ENCODE results near the gene ACACA. TPM values are rescaled to one million over a fixed set of nuclear protein-coding genes. Genes with fewer than 3 reads are reported as not detected.
A peak's percentile ranks its signal among the peaks of the same experiment; 100 is the strongest.

The ACACA gene
- total RNA-seq, 2 experiments from 2014 or later: 58.2 to 64.4 TPM

DNA sequence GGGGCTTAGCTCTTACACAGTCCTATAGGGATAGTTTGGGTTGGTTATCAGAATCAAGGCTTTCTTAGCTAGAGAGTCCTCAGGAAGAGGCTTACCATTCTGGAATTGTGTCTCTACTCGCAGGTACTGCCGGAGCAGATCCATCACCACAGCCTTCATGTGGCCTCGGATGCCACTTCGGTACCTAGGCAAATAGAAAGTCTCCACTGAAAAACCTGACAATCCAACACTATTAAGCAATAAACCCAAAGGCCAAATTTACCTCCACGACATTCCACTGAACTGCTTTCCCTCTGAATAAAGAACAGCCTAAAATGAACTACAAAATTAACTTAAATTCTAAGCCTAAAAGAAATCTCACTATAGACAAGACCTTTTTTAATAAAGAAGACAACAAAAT lies 166.3 kb downstream of the ACACA start:
- intact Hi-C loops (cut with micrococcal nuclease): no loop called here
- Mint-ChIP-seq H3K4me1 (ENCODE audit: low read depth) (no peaks in the 10 kb centered on the region), H3K36me3 (peaks cover 44% of the 10 kb centered on the region), H3K27me3 (no peaks in the 10 kb centered on the region), H3K27ac (no peak overlapping the region), H3K4me3 (no peak overlapping the region), H3K9me3 (no peaks in the 10 kb centered on the region)
- ChIA-PET CTCF (interaction anchor here (0.7 to 1.6 kb wide), 10 partner anchors 9 to 637 kb away, joined by 3 to 5 read pairs (median 3); no protein-coding TSS in a partner anchor), POLR2A (no interaction called here)
- no peak for DNase-seq

DNA sequence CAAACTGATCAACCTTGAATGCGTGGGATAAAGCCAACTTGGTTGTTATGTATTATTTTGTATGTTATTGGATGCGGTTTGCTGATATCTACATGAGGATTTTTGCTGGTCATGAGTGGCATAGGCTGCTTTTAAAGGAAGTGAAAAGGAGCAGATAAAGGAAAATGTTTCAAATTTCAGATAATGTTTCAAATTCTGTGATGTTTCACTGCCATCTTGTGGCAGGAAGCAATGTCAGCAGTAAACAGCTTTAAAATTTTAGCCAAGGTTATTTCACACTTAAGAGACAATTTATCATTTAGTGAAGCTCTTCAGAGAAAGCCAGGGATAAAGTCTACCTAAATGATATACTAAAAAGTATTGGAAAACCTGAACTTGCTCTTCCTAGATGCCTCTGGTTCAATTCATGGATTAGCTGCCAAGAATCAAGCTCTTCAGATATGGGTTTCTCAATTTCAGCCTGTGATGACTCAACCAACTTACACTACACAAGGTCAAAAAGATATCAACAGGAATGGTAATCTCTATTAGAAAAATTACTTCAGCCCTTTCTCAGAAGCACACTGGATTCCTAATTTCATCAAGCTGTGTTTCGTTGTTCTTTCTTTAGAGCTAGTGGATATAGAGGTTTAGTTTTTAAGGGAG lies 166.8 kb downstream of the ACACA start:
- no peak for DNase-seq
- Mint-ChIP-seq H3K4me1 (ENCODE audit: low read depth) (no peaks in the 10 kb centered on the region), H3K36me3 (peaks cover 44% of the 10 kb centered on the region), H3K27ac (no peak overlapping the region), H3K4me3 (no peak overlapping the region), H3K9me3 (no peaks in the 10 kb centered on the region), H3K27me3 (no peaks in the 10 kb centered on the region)
- intact Hi-C loops (cut with micrococcal nuclease): no loop called here
- ChIA-PET POLR2A (no interaction called here), CTCF (interaction anchor here (0.5 to 1.6 kb wide), 12 partner anchors 8 to 637 kb away, joined by 3 to 5 read pairs (median 3); no protein-coding TSS in a partner anchor)

DNA sequence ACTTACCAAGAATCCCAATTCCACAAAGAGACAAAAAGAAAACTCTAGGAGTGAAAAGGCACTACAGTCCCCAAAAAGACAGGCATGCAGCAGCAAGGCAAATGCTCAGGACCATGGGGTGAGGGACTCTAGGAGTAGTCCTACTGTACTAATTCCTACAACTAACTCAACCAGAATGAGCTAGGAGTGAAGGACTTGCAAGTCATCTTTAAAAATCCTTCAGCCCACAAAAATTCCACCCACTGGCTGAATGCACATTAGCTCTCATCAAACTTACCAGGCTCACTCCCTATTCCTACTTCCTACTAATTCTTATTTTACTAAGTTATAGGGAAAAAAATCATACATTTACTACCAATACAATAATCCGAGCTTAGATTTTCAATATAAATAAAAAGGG lies 172.5 kb downstream of the ACACA start:
- intact Hi-C loops (cut with micrococcal nuclease): no loop called here
- Mint-ChIP-seq H3K4me3 (no peak overlapping the region), H3K27ac (no peak overlapping the region), H3K27me3 (no peaks in the 10 kb centered on the region), H3K4me1 (ENCODE audit: low read depth) (no peaks in the 10 kb centered on the region), H3K36me3 (peaks cover 16% of the 10 kb centered on the region), H3K9me3 (no peaks in the 10 kb centered on the region)
- ChIA-PET CTCF (interaction anchor here (0.7 to 2.1 kb wide), 3 partner anchors 17 to 244 kb away, joined by 3 to 7 read pairs (median 3); no protein-coding TSS in a partner anchor), POLR2A (no interaction called here)
- no peak for DNase-seq

GRCh38 chr17:37233036-37233435 lies 173.6 kb downstream of the ACACA start:
- no peaks in the 10 kb centered on the region for H3K4me1 Mint-ChIP-seq (ENCODE audit: low read depth)
- no peak for DNase-seq
- intact Hi-C loops (cut with micrococcal nuclease): no loop called here
- H3K4me3 Mint-ChIP-seq: no peak overlapping the region
- H3K36me3 Mint-ChIP-seq: peaks cover 13% of the 10 kb centered on the region
- ChIA-PET POLR2A (interaction anchor here (1.4 kb wide), 1 partner anchor 630 kb away, joined by 3 read pairs; no protein-coding TSS in a partner anchor), CTCF (interaction anchor here (2.1 kb wide), 1 partner anchor 141 kb away, joined by 7 read pairs; no protein-coding TSS in a partner anchor)
- H3K27ac Mint-ChIP-seq: no peak overlapping the region
- H3K9me3 Mint-ChIP-seq: no peaks in the 10 kb centered on the region
- no peaks in the 10 kb centered on the region for H3K27me3 Mint-ChIP-seq

DNA sequence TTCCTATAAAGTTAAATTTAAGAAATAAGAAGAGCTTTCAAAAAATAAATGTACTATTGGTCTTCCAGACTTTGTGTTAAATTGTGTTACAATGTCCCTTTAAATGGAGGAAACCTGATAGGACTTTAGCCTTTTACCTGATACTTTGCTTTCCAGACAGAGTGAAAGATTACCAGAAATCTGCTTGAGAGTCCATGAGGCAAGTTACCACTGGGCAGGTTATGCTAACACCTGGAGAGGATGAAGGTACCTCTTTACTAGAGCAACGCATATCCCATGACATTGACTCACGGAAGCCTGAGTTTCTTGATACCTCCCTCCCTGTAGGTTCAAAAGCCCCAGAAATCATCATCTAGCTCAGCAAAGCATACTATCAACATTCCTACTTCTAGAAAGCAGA lies 174.7 kb downstream of the ACACA start:
- no peak for DNase-seq
- POLR2A ChIA-PET: no interaction called here

GRCh38 chr17:37230633-37231032 lies 176.0 kb downstream of the ACACA start:
- DNase-seq: no peak
- Mint-ChIP-seq H3K36me3 (peaks cover 6% of the 10 kb centered on the region), H3K4me3 (no peak overlapping the region), H3K4me1 (ENCODE audit: low read depth) (no peaks in the 10 kb centered on the region), H3K27me3 (no peaks in the 10 kb centered on the region), H3K9me3 (no peaks in the 10 kb centered on the region), H3K27ac (no peak overlapping the region)
- ChIA-PET CTCF (no interaction called here), POLR2A (no interaction called here)
- intact Hi-C loops (cut with micrococcal nuclease): no loop called here

More for the DNA sequence above, 174.7 kb downstream of the ACACA start:
- H3K27ac Mint-ChIP-seq: no peak overlapping the region
- no peaks in the 10 kb centered on the region for H3K27me3 Mint-ChIP-seq
- intact Hi-C loops (cut with micrococcal nuclease): no loop called here
- H3K4me1 Mint-ChIP-seq (ENCODE audit: low read depth): no peaks in the 10 kb centered on the region
- H3K4me3 Mint-ChIP-seq: no peak overlapping the region
- CTCF ChIA-PET: interaction anchor here (0.8 kb wide), 1 partner anchor 8 kb away, joined by 3 read pairs; no protein-coding TSS in a partner anchor
- H3K9me3 Mint-ChIP-seq: no peaks in the 10 kb centered on the region
- H3K36me3 Mint-ChIP-seq: peaks cover 7% of the 10 kb centered on the region

GRCh38 chr17:37225465-37225864 lies 181.2 kb downstream of the ACACA start:
- H3K9me3 Mint-ChIP-seq: no peaks in the 10 kb centered on the region
- peaks cover 17% of the 10 kb centered on the region for H3K36me3 Mint-ChIP-seq
- H3K27ac Mint-ChIP-seq: no peak overlapping the region
- ChIA-PET POLR2A (no interaction called here), CTCF (no interaction called here)
- H3K4me1 Mint-ChIP-seq (ENCODE audit: low read depth): no peaks in the 10 kb centered on the region
- H3K27me3 Mint-ChIP-seq: no peaks in the 10 kb centered on the region
- H3K4me3 Mint-ChIP-seq: no peak overlapping the region
- no peak for DNase-seq
- intact Hi-C loops (cut with micrococcal nuclease): no loop called here

- ChIA-PET POLR2A (no interaction called here), CTCF (no interaction called here)
- Mint-ChIP-seq H3K9me3 (no peaks in the 10 kb centered on the region), H3K27me3 (no peaks in the 10 kb centered on the region), H3K4me3 (no peak overlapping the region), H3K36me3 (peaks cover 25% of the 10 kb centered on the region), H3K4me1 (ENCODE audit: low read depth) (no peaks in the 10 kb centered on the region), H3K27ac (no peak overlapping the region)
- intact Hi-C loops (cut with micrococcal nuclease): no loop called here
- no peak for DNase-seq
Observed at GRCh38 chr17:37221865-37222264, 184.8 kb downstream of the ACACA start.

DNA sequence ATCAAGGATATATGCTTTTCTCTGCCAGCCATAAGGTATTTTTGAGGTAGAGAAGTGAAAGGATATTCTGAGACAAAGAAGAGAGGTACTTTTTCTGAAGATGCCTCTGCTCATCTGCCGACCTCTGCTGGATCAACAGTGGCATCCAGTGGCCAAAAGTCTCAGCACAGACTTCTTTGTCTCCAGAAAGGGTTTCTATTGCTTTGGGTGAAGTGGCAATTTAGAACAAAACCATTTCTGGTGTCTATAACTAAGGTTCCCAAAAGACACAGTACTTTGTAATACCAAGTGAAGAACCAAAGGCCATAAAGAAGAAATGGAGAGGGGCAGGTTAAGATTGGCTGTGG lies 186.1 kb downstream of the ACACA start:
- no peaks in the 10 kb centered on the region for H3K4me1 Mint-ChIP-seq (ENCODE audit: low read depth)
- peaks cover 22% of the 10 kb centered on the region for H3K36me3 Mint-ChIP-seq
- POLR2A ChIA-PET: no interaction called here
- CTCF ChIA-PET: no interaction called here
- peak; percentile 25 for DNase-seq
- H3K9me3 Mint-ChIP-seq: no peaks in the 10 kb centered on the region
- intact Hi-C loops (cut with micrococcal nuclease): no loop called here
- no peak overlapping the region for H3K4me3 Mint-ChIP-seq
- no peaks in the 10 kb centered on the region for H3K27me3 Mint-ChIP-seq
- no peak overlapping the region for H3K27ac Mint-ChIP-seq

GRCh38 chr17:37219876-37220606 lies 186.6 kb downstream of the ACACA start:
- Mint-ChIP-seq H3K27me3 (no peaks in the 10 kb centered on the region), H3K36me3 (peaks cover 18% of the 10 kb centered on the region), H3K27ac (no peak overlapping the region), H3K9me3 (no peaks in the 10 kb centered on the region), H3K4me3 (no peak overlapping the region), H3K4me1 (ENCODE audit: low read depth) (no peaks in the 10 kb centered on the region)
- ChIA-PET POLR2A (no interaction called here), CTCF (no interaction called here)
- intact Hi-C loops (cut with micrococcal nuclease): no loop called here
- no peak for DNase-seq

- ChIA-PET CTCF (interaction anchor here (1.0 kb wide), 1 partner anchor 26 kb away, joined by 3 read pairs; no protein-coding TSS in a partner anchor), POLR2A (no interaction called here)
- Mint-ChIP-seq H3K4me1 (ENCODE audit: low read depth) (no peaks in the 10 kb centered on the region), H3K4me3 (no peak overlapping the region), H3K9me3 (no peaks in the 10 kb centered on the region), H3K27me3 (no peaks in the 10 kb centered on the region), H3K27ac (no peak overlapping the region), H3K36me3 (peaks cover 19% of the 10 kb centered on the region)
- intact Hi-C loops (cut with micrococcal nuclease): no loop called here
- no peak for DNase-seq
Observed at GRCh38 chr17:37218849-37219248, 187.8 kb downstream of the ACACA start.

DNA sequence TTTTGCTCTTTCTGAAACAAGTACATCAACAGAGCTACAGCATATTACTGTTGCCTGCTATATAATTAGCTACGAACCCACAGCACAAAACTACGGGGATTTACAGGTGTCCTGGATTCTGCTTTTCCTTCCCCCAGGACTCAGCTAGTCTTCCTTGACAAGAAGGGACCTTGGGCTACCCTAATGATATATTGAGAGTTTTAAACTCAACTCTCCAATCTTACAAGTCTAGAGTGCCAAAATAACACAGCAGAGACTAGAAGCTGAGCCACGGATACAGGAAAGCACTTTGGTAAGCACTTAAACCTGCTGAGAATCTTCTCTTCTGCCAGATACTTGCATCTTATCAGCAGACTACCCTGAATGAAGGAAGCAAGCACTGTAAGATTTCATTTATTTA lies 192.2 kb downstream of the ACACA start:
- H3K4me1 Mint-ChIP-seq (ENCODE audit: low read depth): no peaks in the 10 kb centered on the region

More for the DNA sequence above, 192.2 kb downstream of the ACACA start:
- peaks cover 21% of the 10 kb centered on the region for H3K36me3 Mint-ChIP-seq
- ChIA-PET POLR2A (no interaction called here), CTCF (interaction anchor here (1.0 kb wide), 1 partner anchor 585 kb away, joined by 3 read pairs; no protein-coding TSS in a partner anchor)
- no peak overlapping the region for H3K27ac Mint-ChIP-seq
- no peaks in the 10 kb centered on the region for H3K27me3 Mint-ChIP-seq
- intact Hi-C loops (cut with micrococcal nuclease): no loop called here
- no peak for DNase-seq
- H3K4me3 Mint-ChIP-seq: no peak overlapping the region
- no peaks in the 10 kb centered on the region for H3K9me3 Mint-ChIP-seq
